D721Med (cell line): ENCODE results near the gene HVCN1.
"Not testable (repeated sequence)": the region's sequence is repeated elsewhere in the genome, so short reads cannot be mapped to it uniquely, and the experiment has no call there.

Source experiments
- DNase-seq: peaks from one replicate; pipeline ENCODE4 v3.0.0; 2011; ENCODE audit warnings: low spot score; ENCODE audit not compliant: insufficient read length
- FAIRE-seq: peaks from 2 replicates; lab custom pipeline; 2011; peaks lifted over from hg19 to GRCh38; lab: Jason Lieb, UNC
- TF ChIP-seq, protein P1 (sequence below): IDR thresholded peaks from 2 replicates; pipeline ENCODE4 v1.5.1; 2012; ENCODE audit warnings: mild to moderate bottlenecking, control low read depth; ENCODE audit not compliant: insufficient read depth; ENCODE audit errors: missing control alignments

HVCN1 gene

DNA sequence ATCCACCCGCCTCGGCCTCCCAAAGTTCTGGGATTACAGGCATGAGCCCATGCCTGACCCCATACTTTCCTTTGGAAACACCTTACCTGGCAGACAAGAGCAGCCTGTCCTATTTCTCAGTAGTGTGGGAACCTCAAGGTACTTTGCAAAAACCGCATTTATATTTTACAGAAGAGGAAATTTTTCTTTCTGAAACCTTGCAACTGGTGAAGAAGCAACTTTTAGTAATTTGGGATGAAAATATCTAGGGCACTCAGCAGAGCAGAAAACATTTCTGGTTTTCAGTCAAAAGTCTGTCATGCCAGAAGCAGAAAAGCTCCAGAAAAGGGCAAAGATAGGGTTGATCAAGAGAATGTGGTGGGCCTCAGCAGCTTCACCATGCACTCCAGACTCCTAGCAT is 21.2 kb downstream of the HVCN1 start:
- FAIRE-seq (no peak), DNase-seq (no peak)
- TF ChIP-seq, protein P1, sequence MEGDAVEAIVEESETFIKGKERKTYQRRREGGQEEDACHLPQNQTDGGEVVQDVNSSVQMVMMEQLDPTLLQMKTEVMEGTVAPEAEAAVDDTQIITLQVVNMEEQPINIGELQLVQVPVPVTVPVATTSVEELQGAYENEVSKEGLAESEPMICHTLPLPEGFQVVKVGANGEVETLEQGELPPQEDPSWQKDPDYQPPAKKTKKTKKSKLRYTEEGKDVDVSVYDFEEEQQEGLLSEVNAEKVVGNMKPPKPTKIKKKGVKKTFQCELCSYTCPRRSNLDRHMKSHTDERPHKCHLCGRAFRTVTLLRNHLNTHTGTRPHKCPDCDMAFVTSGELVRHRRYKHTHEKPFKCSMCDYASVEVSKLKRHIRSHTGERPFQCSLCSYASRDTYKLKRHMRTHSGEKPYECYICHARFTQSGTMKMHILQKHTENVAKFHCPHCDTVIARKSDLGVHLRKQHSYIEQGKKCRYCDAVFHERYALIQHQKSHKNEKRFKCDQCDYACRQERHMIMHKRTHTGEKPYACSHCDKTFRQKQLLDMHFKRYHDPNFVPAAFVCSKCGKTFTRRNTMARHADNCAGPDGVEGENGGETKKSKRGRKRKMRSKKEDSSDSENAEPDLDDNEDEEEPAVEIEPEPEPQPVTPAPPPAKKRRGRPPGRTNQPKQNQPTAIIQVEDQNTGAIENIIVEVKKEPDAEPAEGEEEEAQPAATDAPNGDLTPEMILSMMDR = no peak

GRCh38 chr12:110666892-110667291 is 22.0 kb downstream of the HVCN1 start:
- DNase-seq (no peak), FAIRE-seq (no peak)
- TF ChIP-seq, protein P1 = no peak

- DNase-seq = no peak
- TF ChIP-seq, protein P1 = no peak
- FAIRE-seq = no peak
Observed at GRCh38 chr12:110661337-110661972, 27.5 kb downstream of the HVCN1 start.

DNA sequence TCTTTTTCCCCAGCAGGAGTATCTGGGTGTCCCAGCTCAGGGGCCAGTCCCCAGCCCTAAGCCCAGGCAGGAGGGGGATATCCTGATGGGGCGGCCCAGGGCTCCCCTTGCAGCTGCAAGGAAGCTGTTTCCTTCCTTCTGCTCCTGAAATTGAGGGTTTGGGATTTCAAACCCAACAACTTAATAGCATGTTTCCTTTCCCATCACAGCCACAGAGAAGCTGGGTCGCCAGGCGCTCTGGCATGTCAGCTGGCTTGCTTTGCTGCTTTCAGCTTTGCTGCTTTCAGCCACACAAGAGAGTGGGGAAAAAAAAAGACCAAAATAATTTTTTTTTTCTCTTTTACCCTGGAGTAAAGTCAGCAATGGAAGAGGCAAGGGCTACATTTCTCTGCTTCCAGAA is 30.0 kb downstream of the HVCN1 start:
- TF ChIP-seq, protein P1 = no peak
- DNase-seq = no peak
- no peak for FAIRE-seq

GRCh38 chr12:110658242-110658641 is 30.7 kb downstream of the HVCN1 start:
- FAIRE-seq (no peak), DNase-seq (no peak)
- TF ChIP-seq, protein P1 = no peak

- DNase-seq (no peak), FAIRE-seq (no peak)
- TF ChIP-seq, protein P1 = no peak
Observed at GRCh38 chr12:110657747-110658146, 31.2 kb downstream of the HVCN1 start.

DNA sequence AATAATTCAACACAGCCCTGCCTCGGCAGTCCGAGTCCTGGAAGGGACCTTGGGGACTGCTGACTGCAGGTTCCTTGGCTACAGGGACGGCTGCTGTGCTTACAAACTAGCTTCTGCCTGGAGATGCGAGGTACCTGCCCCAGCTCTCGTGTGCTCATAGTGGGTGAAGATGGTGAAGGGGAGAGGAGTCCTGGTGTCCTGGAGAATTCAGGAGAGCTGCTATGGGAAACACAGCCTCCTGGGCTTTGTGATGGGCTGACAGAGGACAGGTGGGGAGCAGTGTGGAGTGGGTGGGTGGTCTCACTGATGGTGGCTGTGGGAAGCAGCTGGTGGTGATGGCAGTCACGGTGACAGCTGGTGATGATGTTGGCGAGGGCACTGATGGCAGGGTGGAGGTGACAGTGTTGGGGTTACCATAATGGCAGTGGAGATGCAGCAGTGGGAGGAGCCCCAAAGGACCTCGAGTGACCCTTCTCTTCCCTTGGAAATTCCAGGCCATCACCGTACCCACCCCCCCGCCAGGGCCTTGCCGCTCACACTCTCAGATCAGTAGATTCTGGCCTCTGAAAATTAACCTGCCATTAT is 32.8 kb downstream of the HVCN1 start:
- FAIRE-seq (no peak), DNase-seq (no peak)
- TF ChIP-seq, protein P1 = no peak

- not testable (repeated sequence) for DNase-seq
Observed at GRCh38 chr12:110654238-110654637, 34.7 kb downstream of the HVCN1 start.

More at GRCh38 chr12:110654238-110654637, 34.7 kb downstream of the HVCN1 start:
- FAIRE-seq = not testable (repeated sequence)
